HG02571 (cell line): Measurements from ENCODE around the gene UBE2C.

Experiments used
- ATAC-seq: cut with Tn5 transposase; IDR thresholded peaks from one replicate; pipeline ENCODE4 v1.9.1; 2021; ENCODE audit warnings: mild to moderate bottlenecking, moderate library complexity; ENCODE audit not compliant: unreplicated experiment

Gene UBE2C

GRCh38 chr20:45832619-45833018 lies 20.2 kb downstream of the UBE2C start:
- no peak for ATAC-seq

GRCh38 chr20:45833030-45833882 lies 20.8 kb downstream of the UBE2C start, which contains the start of gene SNX21:
Gene SNX21 (plus strand): TSS chr20:45833799. CDS start chr20:45833920, 121 bp downstream.
- no peak for ATAC-seq

GRCh38 chr20:45833883-45834796 lies 21.7 kb downstream of the UBE2C start:
- ATAC-seq = no peak

GRCh38 chr20:45834797-45835161 lies 22.3 kb downstream of the UBE2C start:
- ATAC-seq = no peak

- ATAC-seq = no peak
Observed at GRCh38 chr20:45835329-45835765, 22.9 kb downstream of the UBE2C start.

GRCh38 chr20:45835825-45836224 lies 23.4 kb downstream of the UBE2C start:
- no peak for ATAC-seq

- no peak for ATAC-seq
Observed at GRCh38 chr20:45836841-45837240, 24.4 kb downstream of the UBE2C start.

GRCh38 chr20:45840700-45841198 lies 28.3 kb downstream of the UBE2C start:
- no peak for ATAC-seq

- ATAC-seq = no peak
Observed at GRCh38 chr20:45841407-45842129, 29.1 kb downstream of the UBE2C start.

- ATAC-seq = no peak
Observed at GRCh38 chr20:45842169-45842812, 29.8 kb downstream of the UBE2C start.

GRCh38 chr20:45843506-45843905 lies 31.1 kb downstream of the UBE2C start:
- ATAC-seq = no peak

GRCh38 chr20:45845452-45845851 lies 33.0 kb downstream of the UBE2C start:
- no peak for ATAC-seq

- ATAC-seq = no peak
Observed at GRCh38 chr20:45848421-45848820, 36.0 kb downstream of the UBE2C start.

- ATAC-seq = no peak
Observed at GRCh38 chr20:45848969-45849582, 36.6 kb downstream of the UBE2C start.

GRCh38 chr20:45850238-45850637 lies 37.8 kb downstream of the UBE2C start:
- ATAC-seq = no peak

GRCh38 chr20:45850926-45851325 lies 38.5 kb downstream of the UBE2C start:
- ATAC-seq = no peak

GRCh38 chr20:45851501-45851900 lies 39.1 kb downstream of the UBE2C start:
- ATAC-seq = no peak

GRCh38 chr20:45852326-45852725 lies 39.9 kb downstream of the UBE2C start:
- no peak for ATAC-seq

- ATAC-seq = no peak
Observed at GRCh38 chr20:45853484-45853883, 41.0 kb downstream of the UBE2C start.
